Stimulated activated naive B cell treated with anti-CD40 and anti-IgM and Interleukin-4, amounts not matched to agents 10 μg/mL and 1 μg/mL and 100 μg/mL, for 72 hours (primary cell): ENCODE data around the gene IFIT2.
"Not testable (repeated sequence)": the region's sequence is repeated elsewhere in the genome, so short reads cannot be mapped to it uniquely, and the experiment has no call there.

Source experiments
- ATAC-seq, 2 donors: fragments of 150-1000 bp; cut with Tn5 transposase; replicated peaks; 2 replicates each; pipeline ENCODE4 v1.10.0; 2021; ENCODE audit warnings: moderate library complexity in 1 of 2
- DNase-seq: peaks from one replicate; pipeline ENCODE4 v3.0.0; 2021
- H3K27ac Mint-ChIP-seq: one replicate; pipeline ENCODE4 v1.8.0; 2022; ENCODE audit warnings: mild to moderate bottlenecking, mixed read lengths
- H3K27me3 Mint-ChIP-seq, 2 donors: one replicate each; pipeline ENCODE4 v1.8.0; 2022; ENCODE audit warnings: mixed read lengths in 2 of 2
- H3K36me3 Mint-ChIP-seq, 2 donors: one replicate each; pipeline ENCODE4 v1.8.0; 2022; ENCODE audit warnings: mixed read lengths in 2 of 2, mild to moderate bottlenecking in 1 of 2
- H3K4me1 Mint-ChIP-seq, 2 donors: one replicate each; pipeline ENCODE4 v1.8.0; 2022; ENCODE audit warnings: mixed read lengths in 2 of 2, mild to moderate bottlenecking in 1 of 2
- H3K4me3 Mint-ChIP-seq, 2 donors: one replicate each; pipeline ENCODE4 v1.8.0; 2022; ENCODE audit warnings: mild to moderate bottlenecking in 2 of 2, mixed read lengths in 2 of 2, moderate library complexity in 1 of 2
- H3K9me3 Mint-ChIP-seq, 2 donors: one replicate each; pipeline ENCODE4 v1.8.0; 2022; ENCODE audit warnings: mixed read lengths in 2 of 2, mild to moderate bottlenecking in 1 of 2

IFIT2 gene

DNA sequence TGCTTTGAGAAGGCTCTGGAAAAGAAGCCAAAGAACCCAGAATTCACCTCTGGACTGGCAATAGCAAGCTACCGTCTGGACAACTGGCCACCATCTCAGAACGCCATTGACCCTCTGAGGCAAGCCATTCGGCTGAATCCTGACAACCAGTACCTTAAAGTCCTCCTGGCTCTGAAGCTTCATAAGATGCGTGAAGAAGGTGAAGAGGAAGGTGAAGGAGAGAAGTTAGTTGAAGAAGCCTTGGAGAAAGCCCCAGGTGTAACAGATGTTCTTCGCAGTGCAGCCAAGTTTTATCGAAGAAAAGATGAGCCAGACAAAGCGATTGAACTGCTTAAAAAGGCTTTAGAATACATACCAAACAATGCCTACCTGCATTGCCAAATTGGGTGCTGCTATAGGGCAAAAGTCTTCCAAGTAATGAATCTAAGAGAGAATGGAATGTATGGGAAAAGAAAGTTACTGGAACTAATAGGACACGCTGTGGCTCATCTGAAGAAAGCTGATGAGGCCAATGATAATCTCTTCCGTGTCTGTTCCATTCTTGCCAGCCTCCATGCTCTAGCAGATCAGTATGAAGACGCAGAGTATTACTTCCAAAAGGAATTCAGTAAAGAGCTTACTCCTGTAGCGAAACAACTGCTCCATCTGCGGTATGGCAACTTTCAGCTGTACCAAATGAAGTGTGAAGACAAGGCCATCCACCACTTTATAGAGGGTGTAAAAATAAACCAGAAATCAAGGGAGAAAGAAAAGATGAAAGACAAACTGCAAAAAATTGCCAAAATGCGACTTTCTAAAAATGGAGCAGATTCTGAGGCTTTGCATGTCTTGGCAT lies 4.8 kb downstream of the IFIT2 start:
- no peak for ATAC-seq
- no peak for DNase-seq
- Mint-ChIP-seq H3K4me1 (peaks cover 18 to 33% of the 10 kb centered on the region in 2 donors), H3K27me3 (no peaks in the 10 kb centered on the region), H3K9me3 (no peaks in the 10 kb centered on the region), H3K27ac (no peak overlapping the region), H3K4me3 (no peak overlapping the region), H3K36me3 (peaks cover 10 to 28% of the 10 kb centered on the region in 2 donors)

GRCh38 chr10:89307269-89307577 lies 5.4 kb downstream of the IFIT2 start:
- Mint-ChIP-seq H3K27ac (no peak overlapping the region), H3K9me3 (no peaks in the 10 kb centered on the region), H3K4me1 (peaks cover 16 to 31% of the 10 kb centered on the region in 2 donors), H3K27me3 (no peaks in the 10 kb centered on the region), H3K4me3 (no peak overlapping the region), H3K36me3 (peaks cover 10 to 28% of the 10 kb centered on the region in 2 donors)
- DNase-seq (no peak), ATAC-seq (no peak)

DNA sequence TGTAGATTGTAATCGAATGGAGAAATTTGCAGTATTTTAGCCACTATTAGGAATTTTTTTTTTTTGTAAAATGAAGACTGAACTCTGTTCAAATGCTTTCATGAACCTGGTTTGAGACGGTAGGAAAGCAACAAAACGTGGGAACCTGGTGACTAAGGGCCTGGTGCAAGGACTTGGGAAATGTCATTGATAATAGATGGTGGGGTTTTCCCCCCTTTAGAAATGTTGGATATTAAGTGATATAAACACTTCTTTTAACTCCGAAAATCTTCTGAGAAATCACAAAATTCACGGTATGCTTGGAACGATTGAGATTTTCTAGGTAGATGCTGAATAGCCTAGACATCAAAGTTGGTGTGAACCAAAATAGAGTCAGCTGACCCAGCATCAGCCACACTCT lies 6.4 kb downstream of the IFIT2 start:
- H3K27me3 Mint-ChIP-seq: no peaks in the 10 kb centered on the region
- DNase-seq (no peak), ATAC-seq (no peak)
- no peak overlapping the region for H3K4me3 Mint-ChIP-seq
- peaks cover 10 to 28% of the 10 kb centered on the region in 2 donors for H3K36me3 Mint-ChIP-seq
- H3K27ac Mint-ChIP-seq: no peak overlapping the region
- no peaks in the 10 kb centered on the region for H3K9me3 Mint-ChIP-seq
- H3K4me1 Mint-ChIP-seq: peaks cover 10 to 21% of the 10 kb centered on the region in 2 donors

GRCh38 chr10:89308736-89309135 lies 6.9 kb downstream of the IFIT2 start:
- H3K27me3 Mint-ChIP-seq: no peaks in the 10 kb centered on the region
- peaks cover 10 to 28% of the 10 kb centered on the region in 2 donors for H3K36me3 Mint-ChIP-seq
- ATAC-seq: no peak
- no peak for DNase-seq
- H3K27ac Mint-ChIP-seq: no peak overlapping the region
- H3K4me3 Mint-ChIP-seq: no peak overlapping the region
- H3K4me1 Mint-ChIP-seq: peaks cover 7 to 16% of the 10 kb centered on the region in 2 donors
- H3K9me3 Mint-ChIP-seq: no peaks in the 10 kb centered on the region

GRCh38 chr10:89309156-89310055 lies 7.6 kb downstream of the IFIT2 start:
- no peak for DNase-seq
- H3K36me3 Mint-ChIP-seq: peaks cover 10 to 28% of the 10 kb centered on the region in 2 donors
- H3K4me3 Mint-ChIP-seq: no peak overlapping the region
- H3K27ac Mint-ChIP-seq: no peak overlapping the region
- no peak for ATAC-seq
- H3K9me3 Mint-ChIP-seq: no peaks in the 10 kb centered on the region
- H3K27me3 Mint-ChIP-seq: no peaks in the 10 kb centered on the region
- peaks cover 4 to 9% of the 10 kb centered on the region in 2 donors for H3K4me1 Mint-ChIP-seq

DNA sequence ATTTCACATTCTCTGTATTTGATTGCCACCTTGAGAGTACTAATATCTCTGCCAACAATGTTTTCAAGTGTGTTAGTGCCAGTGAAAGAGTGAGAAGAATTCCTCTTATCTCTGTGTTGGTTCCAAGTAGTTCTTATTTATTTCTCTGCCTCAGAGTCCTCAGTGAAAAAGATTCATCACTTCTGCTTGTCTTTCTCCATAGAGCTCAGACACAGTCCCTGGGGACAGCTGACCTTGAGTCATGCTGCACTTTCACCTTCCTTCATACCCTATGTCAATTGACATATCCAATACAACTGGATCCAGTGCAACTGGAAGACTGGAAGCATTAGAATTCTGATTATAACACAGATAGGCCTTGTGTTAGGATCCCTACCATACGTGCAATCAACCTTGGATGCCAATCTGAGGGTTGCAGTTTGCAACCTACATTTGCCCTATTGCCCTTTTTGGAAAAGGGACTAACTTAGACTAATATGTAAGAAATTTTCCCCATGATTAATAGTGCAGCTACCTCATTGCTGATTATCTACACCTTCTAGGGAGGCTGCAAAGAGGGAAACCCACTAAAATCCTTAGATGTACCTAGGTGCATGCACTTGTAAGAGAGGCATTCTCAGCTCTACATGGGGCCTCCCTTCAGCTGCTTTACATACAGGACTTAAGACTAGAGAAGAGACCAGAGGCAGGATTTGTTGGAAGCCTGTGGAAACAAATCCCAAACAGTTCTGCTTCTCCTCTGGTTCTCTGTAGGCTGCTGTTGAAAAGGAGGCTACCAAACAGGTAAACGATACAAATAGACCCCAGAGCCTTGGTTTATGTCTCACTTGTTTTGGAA lies 8.4 kb downstream of the IFIT2 start:
- no peaks in the 10 kb centered on the region for H3K27me3 Mint-ChIP-seq

DNA sequence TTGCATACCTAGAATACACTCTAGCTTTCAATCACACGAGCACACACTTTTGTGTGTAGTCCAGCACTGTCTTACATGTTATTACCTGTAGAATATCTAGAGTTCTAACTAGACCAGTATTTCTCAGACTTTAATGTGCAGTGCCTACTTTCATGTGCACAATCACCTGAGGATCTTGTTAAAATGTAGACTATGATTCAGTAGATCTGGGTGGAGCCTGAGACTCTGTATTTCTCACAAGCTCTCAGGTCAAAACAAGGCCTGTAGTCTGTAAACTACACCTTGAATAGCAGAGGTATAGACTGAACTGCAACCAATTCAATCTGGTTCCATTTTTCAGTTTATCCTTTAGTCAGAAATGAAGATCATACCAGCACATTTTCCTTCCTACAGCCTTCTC lies 11.1 kb downstream of the IFIT2 start:
- ATAC-seq (no peak), DNase-seq (no peak)
- Mint-ChIP-seq H3K4me1 (peaks cover 4 to 5% of the 10 kb centered on the region in 2 donors), H3K27ac (no peak overlapping the region), H3K4me3 (no peak overlapping the region), H3K9me3 (peaks cover 0 to 5% of the 10 kb centered on the region in 2 donors), H3K36me3 (peaks cover 1 to 14% of the 10 kb centered on the region in 2 donors), H3K27me3 (no peaks in the 10 kb centered on the region)

More for the DNA sequence above, 8.4 kb downstream of the IFIT2 start:
- ATAC-seq (peak in 1 of 2 donors; percentile 68), DNase-seq (no peak)
- Mint-ChIP-seq H3K4me1 (peaks cover 4 to 5% of the 10 kb centered on the region in 2 donors), H3K9me3 (no peaks in the 10 kb centered on the region), H3K4me3 (no peak overlapping the region), H3K27ac (no peak overlapping the region), H3K36me3 (peaks cover 10 to 28% of the 10 kb centered on the region in 2 donors)

DNA sequence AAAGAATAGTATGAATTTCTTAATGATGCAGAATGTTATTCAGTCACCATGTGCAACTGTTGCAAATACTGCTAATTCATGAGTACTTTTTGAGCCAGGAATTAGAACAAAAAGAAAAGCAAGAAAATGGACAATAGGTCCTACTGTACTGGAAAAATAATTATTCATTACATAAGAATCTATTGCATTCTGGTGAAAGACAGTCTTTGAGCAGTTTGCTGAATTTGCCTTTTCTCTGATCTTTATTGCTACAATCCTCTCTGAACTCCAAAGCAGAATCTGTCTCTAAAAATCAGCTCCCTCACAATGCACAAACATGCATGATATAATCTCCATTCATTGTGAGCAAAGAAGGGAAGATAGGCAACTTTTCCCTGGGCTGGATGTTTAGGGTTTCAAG lies 12.8 kb downstream of the IFIT2 start:
- no peaks in the 10 kb centered on the region for H3K27me3 Mint-ChIP-seq
- DNase-seq (no peak), ATAC-seq (no peak)
- no peak overlapping the region for H3K4me3 Mint-ChIP-seq
- peaks cover 2 to 5% of the 10 kb centered on the region in 2 donors for H3K9me3 Mint-ChIP-seq
- peaks cover 0 to 5% of the 10 kb centered on the region in 2 donors for H3K36me3 Mint-ChIP-seq
- peaks cover 4 to 5% of the 10 kb centered on the region in 2 donors for H3K4me1 Mint-ChIP-seq
- no peak overlapping the region for H3K27ac Mint-ChIP-seq

- ATAC-seq, DNase-seq, H3K4me3 Mint-ChIP-seq, H3K9me3 Mint-ChIP-seq, H3K4me1 Mint-ChIP-seq, H3K27ac Mint-ChIP-seq, H3K27me3 Mint-ChIP-seq, H3K36me3 Mint-ChIP-seq: not testable (repeated sequence)
These were observed 16.2 kb downstream of the IFIT2 start for GRCh38 chr10:89318047-89318446.

GRCh38 chr10:89325081-89325480 lies 23.2 kb downstream of the IFIT2 start:
- H3K36me3 Mint-ChIP-seq, ATAC-seq, H3K27ac Mint-ChIP-seq, H3K9me3 Mint-ChIP-seq, H3K27me3 Mint-ChIP-seq, H3K4me3 Mint-ChIP-seq, DNase-seq: not testable (repeated sequence)
- peaks cover 13% of the 10 kb centered on the region in 2 donors for H3K4me1 Mint-ChIP-seq

GRCh38 chr10:89325856-89326255 lies 24.0 kb downstream of the IFIT2 start:
- not testable (repeated sequence) for H3K27me3 Mint-ChIP-seq, H3K27ac Mint-ChIP-seq, H3K9me3 Mint-ChIP-seq, ATAC-seq, DNase-seq, H3K4me3 Mint-ChIP-seq, H3K36me3 Mint-ChIP-seq
- H3K4me1 Mint-ChIP-seq: peaks cover 15 to 19% of the 10 kb centered on the region in 2 donors

DNA sequence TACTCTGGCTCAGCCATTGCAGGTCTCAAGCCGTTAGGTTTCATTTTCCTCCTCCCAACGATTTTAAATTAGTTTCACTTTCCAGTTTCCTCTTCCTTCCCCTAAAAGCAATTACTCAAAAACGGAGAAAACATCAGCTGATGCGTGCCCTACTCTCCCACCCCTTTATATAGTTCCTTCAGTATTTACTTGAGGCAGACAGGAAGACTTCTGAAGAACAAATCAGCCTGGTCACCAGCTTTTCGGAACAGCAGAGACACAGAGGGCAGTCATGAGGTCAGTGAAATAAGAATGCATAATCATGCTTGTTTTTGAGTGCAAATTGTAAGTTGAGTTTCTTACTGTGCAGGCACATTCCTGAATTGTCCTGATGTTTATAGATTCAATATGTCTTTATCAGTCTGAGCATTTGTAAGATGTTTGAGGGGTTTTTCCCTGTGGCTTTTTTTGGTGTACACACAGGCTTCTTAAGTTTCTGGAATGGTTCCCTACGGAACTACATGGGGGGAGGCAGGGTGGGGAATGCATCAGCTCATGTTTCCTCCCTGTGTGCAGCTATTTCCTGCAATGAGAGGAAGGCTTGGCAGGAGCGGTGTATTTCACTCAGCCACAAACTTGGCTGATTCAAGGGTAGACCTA lies 26.1 kb downstream of the IFIT2 start, which contains the start of gene IFIT3:
IFIT3 (plus strand) TSS at position 195 of the 639 bp plus-strand sequence; CDS start at position 272, 77 bp downstream.
- H3K27ac Mint-ChIP-seq: peak within 1 kb of the TSS; percentile 63
- H3K27me3 Mint-ChIP-seq: no peaks in the 10 kb centered on the region
- H3K9me3 Mint-ChIP-seq: peaks cover 0 to 2% of the 10 kb centered on the region in 2 donors
- DNase-seq (no peak), ATAC-seq (peak; percentile 54 to 58)
- no peaks in the 10 kb centered on the region for H3K36me3 Mint-ChIP-seq
- peak within 1 kb of the TSS; percentile 79 to 83 for H3K4me3 Mint-ChIP-seq
- H3K4me1 Mint-ChIP-seq: peaks cover 22 to 33% of the 10 kb centered on the region in 2 donors

DNA sequence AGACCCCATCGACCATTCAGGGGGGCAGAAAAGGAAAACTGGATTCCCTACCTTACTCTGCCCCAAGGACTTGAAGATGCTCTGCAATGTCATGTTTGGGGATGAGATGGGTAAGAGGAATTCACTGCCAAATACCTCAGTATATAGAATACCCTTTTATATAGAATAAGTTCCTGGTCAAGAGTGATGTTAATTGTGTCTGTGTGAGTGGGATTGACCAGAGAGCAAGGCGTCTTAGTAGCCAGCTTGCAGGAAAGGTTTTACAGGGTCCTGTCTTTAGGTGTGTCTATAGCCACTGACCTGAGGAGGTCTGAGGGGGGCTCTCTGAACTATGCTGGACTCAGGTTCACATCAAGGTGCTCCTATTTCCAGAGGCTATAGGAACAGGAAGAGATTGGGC lies 27.3 kb downstream of the IFIT2 start:
- Mint-ChIP-seq H3K27me3 (no peaks in the 10 kb centered on the region), H3K36me3 (no peaks in the 10 kb centered on the region), H3K4me1 (peaks cover 29 to 44% of the 10 kb centered on the region in 2 donors), H3K27ac (peak overlapping the region; percentile 66), H3K9me3 (peaks cover 0 to 2% of the 10 kb centered on the region in 2 donors), H3K4me3 (no peak overlapping the region)
- DNase-seq (no peak), ATAC-seq (no peak)
